GM10248 (cell line): ENCODE measurements around the gene VPS39.

Experiments
- CTCF ChIA-PET: fragments of 300-600 bp; sonication (Branson Sonifier 250); formaldehyde crosslinking; extraction: SDS; loops from one replicate; lab custom pipeline; 2021; ENCODE audit warnings: antibody characterized with exemption; lab: Yijun Ruan, JAX
- POLR2A ChIA-PET: fragments of 350-650 bp; sonication (Branson Sonifier 250); formaldehyde crosslinking; extraction: SDS; loops from one replicate; lab custom pipeline; 2020; ENCODE audit warnings: antibody characterized with exemption; lab: Yijun Ruan, JAX
- DNase-seq: peaks from one replicate; pipeline ENCODE4 v3.0.0; 2012; ENCODE audit errors: extremely low spot score
- TF ChIP-seq, protein P1 (sequence below): IDR thresholded peaks from 2 replicates; pipeline ENCODE4 v1.5.1; 2012; ENCODE audit warnings: mild to moderate bottlenecking, low read depth; ENCODE audit errors: extremely low read depth, missing control alignments, control extremely low read depth

The VPS39 gene

DNA sequence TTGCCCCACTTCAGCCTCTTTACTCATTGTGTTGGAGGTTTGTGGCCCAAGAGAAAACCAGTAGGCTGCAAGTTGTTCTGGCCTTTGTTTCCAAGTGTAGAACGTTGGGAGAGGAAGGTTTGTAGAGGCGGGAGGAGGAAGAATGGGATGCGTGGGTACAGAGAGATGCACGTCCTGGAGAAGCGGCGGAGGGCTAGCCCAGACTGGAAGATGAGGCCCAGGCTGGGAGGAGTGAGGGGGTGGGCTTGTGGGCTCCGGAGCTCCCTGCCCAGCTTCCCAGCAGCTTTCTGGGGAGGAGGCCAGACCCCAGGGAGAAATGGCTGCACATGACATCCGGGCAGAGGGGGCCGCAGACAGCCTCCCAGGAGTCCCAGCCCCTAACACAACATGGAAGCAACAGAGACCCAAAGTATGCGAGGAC is 57.0 kb downstream of the VPS39 start:
- POLR2A ChIA-PET = no interaction called here
- TF ChIP-seq, protein P1, sequence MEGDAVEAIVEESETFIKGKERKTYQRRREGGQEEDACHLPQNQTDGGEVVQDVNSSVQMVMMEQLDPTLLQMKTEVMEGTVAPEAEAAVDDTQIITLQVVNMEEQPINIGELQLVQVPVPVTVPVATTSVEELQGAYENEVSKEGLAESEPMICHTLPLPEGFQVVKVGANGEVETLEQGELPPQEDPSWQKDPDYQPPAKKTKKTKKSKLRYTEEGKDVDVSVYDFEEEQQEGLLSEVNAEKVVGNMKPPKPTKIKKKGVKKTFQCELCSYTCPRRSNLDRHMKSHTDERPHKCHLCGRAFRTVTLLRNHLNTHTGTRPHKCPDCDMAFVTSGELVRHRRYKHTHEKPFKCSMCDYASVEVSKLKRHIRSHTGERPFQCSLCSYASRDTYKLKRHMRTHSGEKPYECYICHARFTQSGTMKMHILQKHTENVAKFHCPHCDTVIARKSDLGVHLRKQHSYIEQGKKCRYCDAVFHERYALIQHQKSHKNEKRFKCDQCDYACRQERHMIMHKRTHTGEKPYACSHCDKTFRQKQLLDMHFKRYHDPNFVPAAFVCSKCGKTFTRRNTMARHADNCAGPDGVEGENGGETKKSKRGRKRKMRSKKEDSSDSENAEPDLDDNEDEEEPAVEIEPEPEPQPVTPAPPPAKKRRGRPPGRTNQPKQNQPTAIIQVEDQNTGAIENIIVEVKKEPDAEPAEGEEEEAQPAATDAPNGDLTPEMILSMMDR = no peak
- no peak for DNase-seq
- CTCF ChIA-PET = no interaction called here

DNA sequence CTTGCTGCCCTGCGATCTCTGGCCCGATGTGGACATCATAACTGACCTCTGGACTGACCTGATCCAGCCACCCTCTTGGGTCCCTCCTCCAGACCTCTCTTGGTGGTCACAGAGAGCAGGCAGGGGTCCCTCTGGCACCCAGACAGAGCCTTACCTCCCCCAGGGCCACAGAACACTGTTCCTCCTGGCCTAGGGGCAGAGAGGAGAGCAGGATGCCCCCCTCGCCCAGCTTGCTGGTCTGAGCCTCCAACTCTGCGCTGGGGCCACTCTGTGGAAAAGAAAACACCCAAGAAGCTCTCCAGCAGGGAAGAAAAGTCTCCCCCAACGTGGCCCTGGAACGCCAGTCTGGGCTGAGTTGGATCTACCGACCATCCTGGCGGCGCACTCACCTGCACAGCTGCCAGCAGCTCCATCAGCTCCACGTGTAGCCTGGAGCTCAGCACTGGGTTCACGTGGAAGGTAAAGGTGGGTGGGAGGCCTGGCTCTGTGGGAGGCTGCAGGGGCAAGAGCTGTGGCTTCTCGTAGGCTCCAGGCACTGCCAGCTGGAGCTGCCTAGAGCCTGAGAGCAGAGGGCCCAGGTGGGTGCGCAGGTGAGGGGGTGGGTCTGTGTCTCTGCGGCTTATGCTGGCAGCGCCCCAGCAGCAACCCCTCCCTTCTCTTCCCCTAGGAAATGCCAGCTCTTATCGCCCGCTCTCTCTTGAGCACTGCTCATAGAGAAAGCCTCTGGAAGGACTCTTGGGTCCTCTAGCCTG is 57.7 kb downstream of the VPS39 start:
- no peak for DNase-seq
- ChIA-PET POLR2A (no interaction called here), CTCF (interaction anchor here (0.5 to 1.2 kb wide), 2 partner anchors 66 to 469 kb away, joined by 3 read pairs; no protein-coding TSS in a partner anchor)
- TF ChIP-seq, protein P1 = no peak

DNA sequence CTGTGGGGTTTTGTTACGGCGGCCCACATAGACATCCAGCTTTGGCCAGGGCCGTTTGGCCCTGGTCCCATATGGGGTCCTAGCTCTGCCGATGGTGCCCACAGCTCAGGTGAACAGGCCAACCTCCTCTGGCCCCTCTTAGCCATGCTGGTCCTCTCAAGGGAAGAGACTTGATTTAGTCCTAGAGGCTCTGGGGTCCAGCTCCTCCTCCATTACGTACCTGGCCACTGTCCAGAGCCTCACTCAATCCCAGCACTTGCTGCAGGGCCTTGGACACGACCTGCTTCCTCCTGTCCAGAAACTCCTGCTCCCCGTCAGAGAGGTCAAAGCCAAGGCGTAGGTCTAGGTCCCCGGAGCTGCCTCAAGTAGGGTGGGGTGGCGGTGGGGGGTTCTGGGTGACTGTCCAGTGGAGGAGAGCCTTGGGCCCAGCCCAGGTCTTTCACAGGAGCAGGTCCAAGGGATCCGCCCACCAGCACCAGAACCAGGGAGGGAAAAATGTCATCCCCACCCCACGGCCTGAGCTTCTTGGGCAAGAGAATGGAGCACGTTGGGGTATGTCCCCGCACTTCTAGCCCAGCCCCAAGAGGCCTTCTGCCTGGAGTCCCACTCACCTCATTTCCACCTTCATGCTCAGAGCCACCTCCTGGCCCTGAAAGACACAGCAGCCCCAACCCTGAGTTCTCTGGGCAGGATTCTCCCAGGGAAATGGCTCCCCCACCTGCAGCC is 58.4 kb downstream of the VPS39 start:
- POLR2A ChIA-PET = no interaction called here
- CTCF ChIA-PET = interaction anchor here (0.5 to 2.5 kb wide), 3 partner anchors 15 to 469 kb away, joined by 3 to 11 read pairs (median 3); no protein-coding TSS in a partner anchor
- DNase-seq = no peak
- TF ChIP-seq, protein P1 = no peak

DNA sequence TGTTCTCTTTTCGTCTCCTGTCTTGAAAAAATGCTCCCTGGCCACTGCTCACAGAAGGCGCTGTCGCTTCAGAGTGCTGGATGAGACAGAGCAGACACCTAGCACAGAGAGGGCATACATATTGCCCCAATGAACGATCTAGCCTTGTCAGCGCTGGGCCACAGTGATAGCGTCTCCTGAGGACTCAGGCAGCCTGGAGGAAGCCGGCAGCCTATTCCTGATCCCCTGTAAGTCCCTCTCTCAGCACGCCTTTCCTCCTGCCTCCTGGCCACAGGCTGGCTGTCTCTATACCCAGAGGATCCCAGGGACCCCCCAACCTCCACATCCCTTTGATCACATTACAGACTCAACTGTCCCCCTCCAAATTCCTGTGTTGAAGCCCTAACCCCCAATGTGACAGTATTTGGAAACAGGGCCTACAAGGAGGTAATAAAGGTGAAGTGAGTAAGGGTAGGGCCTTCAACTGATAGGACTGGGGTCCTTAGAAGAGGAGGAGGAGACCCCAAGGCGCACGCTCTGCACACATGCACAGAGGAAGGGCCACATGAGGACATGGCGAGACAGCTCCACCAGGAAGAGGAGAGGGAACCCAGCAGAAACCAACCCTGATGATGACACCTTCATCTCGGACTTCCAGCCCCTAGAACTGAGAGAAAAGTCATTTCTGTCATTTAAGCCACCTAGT is 59.2 kb downstream of the VPS39 start:
- DNase-seq = no peak
- TF ChIP-seq, protein P1 = no peak
- ChIA-PET POLR2A (no interaction called here), CTCF (interaction anchor here (0.8 to 2.5 kb wide), 3 partner anchors 13 to 23 kb away, joined by 3 to 11 read pairs (median 3); no protein-coding TSS in a partner anchor)

DNA sequence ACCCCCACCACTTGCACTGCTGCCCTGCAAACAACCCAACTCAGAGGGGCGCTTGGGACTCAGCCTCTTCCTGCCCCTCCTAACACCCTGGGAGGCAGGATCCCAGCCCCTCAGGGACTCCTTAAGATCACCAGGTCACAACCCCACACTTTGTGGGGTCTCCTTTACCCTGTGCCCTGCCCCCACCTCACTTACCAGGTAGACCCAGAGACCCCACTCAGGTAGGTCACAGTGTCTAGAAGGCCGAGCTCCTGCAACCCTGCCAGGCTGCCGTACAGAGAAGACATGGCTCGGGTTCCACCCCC is 60.7 kb downstream of the VPS39 start:
- CTCF ChIA-PET = interaction anchor here (1.3 to 2.5 kb wide), 2 partner anchors 13 to 16 kb away, joined by 4 to 11 read pairs; no protein-coding TSS in a partner anchor
- no peak for DNase-seq
- POLR2A ChIA-PET = no interaction called here
- TF ChIP-seq, protein P1 = no peak
